K562 (cell line): ENCODE results near the gene RASL10B. TPM values are rescaled to one million over a fixed set of nuclear protein-coding genes. Genes with fewer than 3 reads are reported as not detected.

ENCODE experiments used
- ATAC-seq: fragments of 200-7000 bp; cut with Tn5 transposase; 3 replicates; pipeline ENCODE4 v1.9.1; 2020; ENCODE audit warnings: moderate library complexity
- BruUV-seq: library from RNA; stranded (reverse); fragments of 400-500 nt; replicated peaks from 2 replicates; lab custom pipeline; 2021; lab: Mats Ljungman, UMichigan
- CTCF ChIA-PET: fragments of 300-600 bp; formaldehyde crosslinking; extraction: SDS; loops from one replicate; lab custom pipeline; 2021; ENCODE audit warnings: low intra/inter-chr PET ratio; lab: Yijun Ruan, JAX
- POLR2A ChIA-PET: fragments of 300-600, 350-650 bp; sonication (Branson Sonifier 250); formaldehyde crosslinking; extraction: SDS; loops from one replicate; lab custom pipeline; 2021; ENCODE audit warnings: antibody characterized with exemption, inconsistent platforms; lab: Yijun Ruan, JAX
- DNase-seq, 4 experiments: peaks; one replicate each; pipeline versions ENCODE4 v3.0.0 to v3.0.0-alpha.2; 2011 to 2018; ENCODE audit warnings: low spot score in 3 of 4, mixed read lengths in 3 of 4; ENCODE audit errors: extremely low read depth in 1 of 4
- FAIRE-seq: peaks from 2 replicates; lab custom pipeline; 2011; peaks lifted over from hg19 to GRCh38; lab: Jason Lieb, UNC
- H2AFZ ChIP-seq: 2 replicates; pipeline ENCODE4 v1.6.0; 2011; ENCODE audit warnings: low read depth, low read length, control low read depth, inconsistent platforms
- H3K27ac ChIP-seq: fragments of 200-600 bp; 3 replicates; pipeline ENCODE4 v1.8.0; 2011; ENCODE audit warnings: low read depth, mild to moderate bottlenecking, control low read depth, inconsistent platforms, low read length, moderate library complexity, mixed read lengths; ENCODE audit errors: extremely low read depth
- H3K27me3 ChIP-seq, 2 experiments: fragments of 300-600 bp in 1 of 2; 2 replicates in 1 of 2; 3 replicates in 1 of 2; pipeline versions ENCODE4 v1.6.0 to v1.8.0; 2011; ENCODE audit warnings: inconsistent platforms in 2 of 2, low read length in 2 of 2, mild to moderate bottlenecking in 1 of 2, mixed read lengths in 1 of 2, moderate library complexity in 1 of 2; ENCODE audit not compliant: control insufficient read depth in 2 of 2, insufficient read depth in 2 of 2
- H3K36me3 ChIP-seq: fragments of 300-600 bp; 3 replicates; pipeline ENCODE4 v1.8.0; 2011; ENCODE audit warnings: mild to moderate bottlenecking, low read length, inconsistent platforms; ENCODE audit not compliant: control insufficient read depth, insufficient read depth
- H3K4me1 ChIP-seq, 2 experiments: fragments of 200-600 bp in 1 of 2; replicated peaks in 1 of 2; 2 replicates in 1 of 2; 3 replicates in 1 of 2; pipeline versions ENCODE4 v1.5.1 to v1.8.0; 2011; ENCODE audit warnings: inconsistent platforms in 2 of 2, low read length in 2 of 2, mild to moderate bottlenecking in 1 of 2, mixed read lengths in 1 of 2, moderate library complexity in 1 of 2; ENCODE audit not compliant: control insufficient read depth in 2 of 2, insufficient read depth in 2 of 2
- H3K4me2 ChIP-seq: 2 replicates; pipeline ENCODE4 v1.6.1; 2011; ENCODE audit warnings: low read length, control low read depth, inconsistent platforms, mixed read lengths; ENCODE audit not compliant: insufficient read depth
- H3K4me3 ChIP-seq: fragments of 200-600 bp; sonication (generic), shearing (Covaris generic); 2 replicates; pipeline ENCODE4 v1.5.1; 2016; ENCODE audit warnings: control low read depth, inconsistent platforms
- H3K79me2 ChIP-seq: fragments of 200-600 bp; 3 replicates; pipeline ENCODE4 v1.8.0; 2011; ENCODE audit warnings: low read length, inconsistent platforms; ENCODE audit not compliant: control insufficient read depth, insufficient read depth
- H3K9ac ChIP-seq, 2 experiments: 2 replicates each; pipeline versions ENCODE4 v1.6.0 to v1.6.1; 2011; ENCODE audit warnings: low read depth in 2 of 2, low read length in 2 of 2, control low read depth in 1 of 2, inconsistent platforms in 1 of 2, mild to moderate bottlenecking in 1 of 2, mixed read lengths in 1 of 2; ENCODE audit not compliant: insufficient read depth in 1 of 2
- H3K9me1 ChIP-seq: one replicate; pipeline ENCODE4 v1.6.0; 2011; ENCODE audit warnings: inconsistent platforms, mild to moderate bottlenecking, low read length, moderate library complexity; ENCODE audit not compliant: control insufficient read depth, insufficient read depth
- H3K9me3 ChIP-seq: replicated peaks from 2 replicates; pipeline ENCODE4 v1.5.1; 2011; ENCODE audit warnings: low read depth, low read length, inconsistent platforms; ENCODE audit not compliant: control insufficient read depth, insufficient read depth
- H4K20me1 ChIP-seq: replicated peaks from 2 replicates; pipeline ENCODE4 v1.6.1; 2011; ENCODE audit warnings: low read length, inconsistent platforms, mixed read lengths; ENCODE audit not compliant: control insufficient read depth, insufficient read depth
- ATF7 ChIP-seq: fragments of 450-650 bp; IDR thresholded peaks from 2 replicates; pipeline ENCODE4 v1.7.1; 2014; ENCODE audit warnings: mild to moderate bottlenecking, moderate library complexity
- GABPB2 ChIP-seq: fragments of 250-450 bp; sonication (Bioruptor Pico); conservative IDR thresholded peaks from 2 replicates; pipeline ENCODE4 v1.5.1; 2021; ENCODE audit warnings: mild to moderate bottlenecking
- HNRNPH1 ChIP-seq: fragments of 200-400 bp; formaldehyde crosslinking; optimal IDR thresholded peaks from 2 replicates; pipeline ENCODE3; 2017; ENCODE audit warnings: low read depth, mild to moderate bottlenecking, low read length, moderate library complexity
- MGA ChIP-seq: fragments of 450-650 bp; IDR thresholded peaks from 2 replicates; pipeline ENCODE4 v1.6.1; 2016; ENCODE audit warnings: mild to moderate bottlenecking, moderate library complexity
- PHTF2 ChIP-seq: fragments of 250-450 bp; sonication (Bioruptor Pico); IDR thresholded peaks from 2 replicates; pipeline ENCODE4 v1.5.0; 2021; ENCODE audit warnings: mild to moderate bottlenecking
- PKNOX1 ChIP-seq: fragments of 450-650 bp; IDR thresholded peaks from 2 replicates; pipeline ENCODE4 v1.6.1; 2016
- POLR3A ChIP-seq: IDR thresholded peaks from 2 replicates; pipeline ENCODE4 v1.6.1; 2011; ENCODE audit warnings: borderline replicate concordance, mild to moderate bottlenecking, moderate library complexity; ENCODE audit not compliant: insufficient read length, insufficient read depth; ENCODE audit errors: extremely low read depth
- PTTG1 ChIP-seq: fragments of 450-650 bp; IDR thresholded peaks from 2 replicates; pipeline ENCODE4 v1.6.1; 2016; ENCODE audit warnings: low read depth, mild to moderate bottlenecking, missing genetic modification characterization, missing compliant biosample characterization
- RAD51 ChIP-seq: fragments of 450-650 bp; IDR thresholded peaks from 2 replicates; pipeline ENCODE4 v1.7.1; 2016; ENCODE audit warnings: low read depth, mild to moderate bottlenecking, borderline replicate concordance
- SOX6 ChIP-seq: fragments of 450-650 bp; IDR thresholded peaks from 2 replicates; pipeline ENCODE4 v1.6.1; 2014; ENCODE audit warnings: mild to moderate bottlenecking
- SP1 ChIP-seq: sonication (generic); formaldehyde crosslinking; IDR thresholded peaks from 2 replicates; pipeline ENCODE4 v1.8.1; 2022; ENCODE audit warnings: mild to moderate bottlenecking, missing genetic modification reagents
- STAG1 ChIP-seq: sonication (generic); formaldehyde crosslinking; IDR thresholded peaks from 2 replicates; pipeline ENCODE4 v1.5.0; 2020; ENCODE audit warnings: missing genetic modification reagents, borderline replicate concordance
- WGBS: fragments of 100-300 bp; shearing (Covaris generic); methylation state at CpG from one replicate; pipeline ENCODE4 v1.1.6; 2016; ENCODE audit warnings: low coverage, mixed read lengths; ENCODE audit not compliant: insufficient coverage; ENCODE audit errors: missing lambda C conversion rate; 5-methylcytosine and 5-hydroxymethylcytosine counted together
- in situ Hi-C: fragments of 300-500 bp; cut with MboI; formaldehyde crosslinking; loops from 4 replicates; pipeline ENCODE4 v1.15.0; 2018; ENCODE audit warnings: inconsistent platforms, mixed read lengths
- intact Hi-C: fragments of 100-400 bp; cut with micrococcal nuclease; formaldehyde crosslinking; loops from 2 replicates; pipeline ENCODE4 v1.14.2; 2022
- polyA plus RNA-seq, 8 experiments: library from polyadenylated mRNA; depleted of rRNA in 4 of 8; stranded (reverse) in 5 of 8; unstranded in 3 of 8; fragments of >200 nt; fragmentation: Nextera tagmentation in 2 of 8; fragmentation: Illumina TruSeq in 1 of 8; extraction: Ambion mirVana in 2 of 8; extraction: Trizol in 1 of 8; gene quantifications; 2 replicates each; pipeline versions ENCODE4 v1.2.1 to v1.2.3, GENCODE V29; 2011 to 2014; ENCODE audit warnings: inconsistent platforms in 1 of 8, missing spikeins in 1 of 8
- total RNA-seq, 7 experiments: library from RNA; depleted of rRNA in 6 of 7; stranded (reverse); fragments of >200 nt in 6 of 7; fragmentation: Illumina TruSeq in 2 of 7; extraction: Trizol in 2 of 7; gene quantifications; 2 replicates each; pipeline versions ENCODE4 v1.2.1 to v1.2.3, GENCODE V29; 2011 to 2021; ENCODE audit warnings: low replicate concordance in 1 of 7

Gene RASL10B
- total and polyA plus RNA-seq, 9 of the 15 experiments (the other 6 are each of a cell fraction or from before 2014, with no cell fraction given) = 0.04 to 0.31 (median 0.14) TPM; not detected in 2

GRCh38 chr17:35695613-35696012 is 35.8 kb upstream of the RASL10B start:
- FAIRE-seq (no peak), DNase-seq (no peak), ATAC-seq (no peak)
- Histone ChIP-seq H3K9ac (no peak overlapping the region), H3K27me3 (no peaks in the 10 kb centered on the region), H3K4me1 (no peaks in the 10 kb centered on the region), H2AFZ (no peak overlapping the region), H3K9me3 (no peaks in the 10 kb centered on the region), H3K9me1 (no peaks in the 10 kb centered on the region), H3K27ac (no peak overlapping the region), H3K36me3 (peaks cover 92% of the 10 kb centered on the region), H3K4me2 (no peak overlapping the region), H3K4me3 (no peak overlapping the region), H4K20me1 (no peaks in the 10 kb centered on the region), H3K79me2 (no peaks in the 10 kb centered on the region)
- ChIA-PET POLR2A (interaction anchor here (1.2 kb wide), 1 partner anchor 9 kb away, joined by 3 read pairs; no protein-coding TSS in a partner anchor), CTCF (no interaction called here)
- intact Hi-C loops (no loop called here), in situ Hi-C loops (no loop called here)
- WGBS = 61% methylated on average over 2 of the region's 2 CpGs
- BruUV-seq = no TSS peak
- TF ChIP-seq SOX6 (no peak), HNRNPH1 (no peak), POLR3A (no peak), MGA (no peak), RAD51 (no peak), PTTG1 (tag) (no peak), SP1 (no peak), PKNOX1 (no peak), GABPB2 (CRISPR knock-in tag) (no peak), PHTF2 (CRISPR knock-in tag) (no peak), ATF7 (no peak), STAG1 (CRISPR knock-in tag) (no peak)
